Choroid plexus epithelial cell (primary cell): ENCODE measurements around the gene ZDHHC14.
A peak's percentile ranks its signal among the peaks of the same experiment; 100 is the strongest.

Source experiments
- DNase-seq: peaks from one replicate; pipeline ENCODE4 v3.0.0-alpha.2; 2010; ENCODE audit warnings: low read depth
- H3K4me3 ChIP-seq: 2 replicates; pipeline ENCODE4 v1.5.1; 2011; ENCODE audit warnings: low read depth, mild to moderate bottlenecking, control low read depth, low read length, moderate library complexity
- TF ChIP-seq, protein P1 (sequence below): conservative IDR thresholded peaks from 2 replicates; pipeline ENCODE4 v1.5.1; 2011; ENCODE audit warnings: low read depth, mild to moderate bottlenecking, control low read depth, inconsistent platforms, low read length, moderate library complexity

Gene ZDHHC14

DNA sequence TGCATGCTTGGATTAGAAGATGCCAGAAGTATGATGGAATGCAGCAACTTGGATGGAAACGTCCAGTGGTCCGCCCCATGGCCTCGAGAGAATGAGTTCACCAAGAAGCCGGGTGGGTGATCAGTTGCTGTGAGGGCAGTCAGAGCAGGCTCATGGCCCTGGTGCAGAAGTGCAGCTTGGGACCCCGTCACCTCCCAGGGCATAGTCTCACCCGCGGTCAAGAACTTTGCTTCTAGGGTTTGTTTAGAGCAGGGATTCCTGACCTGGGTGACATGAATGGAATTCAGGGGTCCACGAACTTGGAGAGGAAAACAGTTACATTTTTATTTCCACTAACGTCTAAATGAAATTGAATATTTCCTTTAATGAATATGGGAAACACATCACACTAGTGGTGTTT lies 225.5 kb downstream of the ZDHHC14 start:
- no peak overlapping the region for H3K4me3 ChIP-seq
- TF ChIP-seq, protein P1, sequence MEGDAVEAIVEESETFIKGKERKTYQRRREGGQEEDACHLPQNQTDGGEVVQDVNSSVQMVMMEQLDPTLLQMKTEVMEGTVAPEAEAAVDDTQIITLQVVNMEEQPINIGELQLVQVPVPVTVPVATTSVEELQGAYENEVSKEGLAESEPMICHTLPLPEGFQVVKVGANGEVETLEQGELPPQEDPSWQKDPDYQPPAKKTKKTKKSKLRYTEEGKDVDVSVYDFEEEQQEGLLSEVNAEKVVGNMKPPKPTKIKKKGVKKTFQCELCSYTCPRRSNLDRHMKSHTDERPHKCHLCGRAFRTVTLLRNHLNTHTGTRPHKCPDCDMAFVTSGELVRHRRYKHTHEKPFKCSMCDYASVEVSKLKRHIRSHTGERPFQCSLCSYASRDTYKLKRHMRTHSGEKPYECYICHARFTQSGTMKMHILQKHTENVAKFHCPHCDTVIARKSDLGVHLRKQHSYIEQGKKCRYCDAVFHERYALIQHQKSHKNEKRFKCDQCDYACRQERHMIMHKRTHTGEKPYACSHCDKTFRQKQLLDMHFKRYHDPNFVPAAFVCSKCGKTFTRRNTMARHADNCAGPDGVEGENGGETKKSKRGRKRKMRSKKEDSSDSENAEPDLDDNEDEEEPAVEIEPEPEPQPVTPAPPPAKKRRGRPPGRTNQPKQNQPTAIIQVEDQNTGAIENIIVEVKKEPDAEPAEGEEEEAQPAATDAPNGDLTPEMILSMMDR, result no peak
- no peak for DNase-seq

DNA sequence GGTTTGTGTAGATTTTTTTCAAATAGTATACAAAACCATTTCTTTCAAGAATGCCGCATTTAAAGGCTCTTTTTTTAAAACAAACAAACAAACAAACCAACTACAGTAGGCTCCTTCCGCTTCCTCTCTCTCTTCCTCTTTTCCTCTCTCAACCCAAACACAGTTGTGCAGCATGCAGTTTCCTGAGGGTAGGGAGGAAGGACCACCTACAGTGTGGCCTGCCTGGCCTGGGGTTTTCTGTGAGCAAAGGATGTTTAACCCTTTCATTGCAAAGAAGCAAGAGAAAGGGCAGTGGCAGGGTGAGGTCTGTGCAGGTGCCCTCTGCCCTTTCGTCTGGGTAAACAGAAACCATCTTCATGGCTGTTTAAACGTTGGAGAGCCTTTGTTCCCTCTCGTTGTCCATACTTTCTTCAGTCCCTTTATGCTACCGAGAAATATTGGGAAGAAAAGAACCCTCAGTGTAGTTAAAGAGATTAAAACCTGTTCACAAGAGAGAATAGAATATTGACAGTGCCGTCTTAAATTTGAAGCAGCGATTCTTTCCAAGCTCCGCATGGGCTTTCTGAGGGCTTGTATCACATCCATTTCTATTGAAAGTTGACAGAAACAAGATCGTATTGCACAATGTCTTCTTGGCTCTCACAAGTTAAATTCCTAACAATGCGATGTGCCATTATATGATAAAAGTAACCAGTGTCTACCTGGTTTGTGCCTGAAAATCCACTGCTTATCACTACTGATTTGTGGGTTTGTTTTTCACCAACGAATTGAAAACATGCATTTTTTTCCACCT lies 226.5 kb downstream of the ZDHHC14 start:
- no peak overlapping the region for H3K4me3 ChIP-seq
- DNase-seq, result peak; percentile 39
- TF ChIP-seq, protein P1, result no peak

GRCh38 chr6:157608221-157609075 lies 227.5 kb downstream of the ZDHHC14 start:
- no peak for DNase-seq
- TF ChIP-seq, protein P1, result no peak
- H3K4me3 ChIP-seq, result no peak overlapping the region

- no peak for DNase-seq
- TF ChIP-seq, protein P1, result no peak
- no peak overlapping the region for H3K4me3 ChIP-seq
Measured at GRCh38 chr6:157609117-157609516, 228.1 kb downstream of the ZDHHC14 start.

- DNase-seq, result no peak
- TF ChIP-seq, protein P1, result no peak
- no peak overlapping the region for H3K4me3 ChIP-seq
Measured at GRCh38 chr6:157609556-157609955, 228.6 kb downstream of the ZDHHC14 start.

GRCh38 chr6:157610451-157610999 lies 229.5 kb downstream of the ZDHHC14 start:
- TF ChIP-seq, protein P1, result no peak
- DNase-seq, result no peak
- H3K4me3 ChIP-seq, result no peak overlapping the region
